HCT116 (cell line): ENCODE data around the gene MTUS2. TPM values are rescaled to one million over a fixed set of nuclear protein-coding genes. Genes with fewer than 3 reads are reported as not detected.

Source experiments
- ATAC-seq: fragments of 200-7000 bp; cut with Tn5 transposase; 2 replicates; pipeline ENCODE4 v1.9.1; 2020; ENCODE audit warnings: mild to moderate bottlenecking, moderate library complexity
- BruUV-seq: library from RNA; stranded (reverse); fragments of 400-500 nt; replicated peaks from 2 replicates; lab custom pipeline; 2021; lab: Mats Ljungman, UMichigan
- CTCF ChIA-PET: fragments of 300-600 bp; sonication (Branson Sonifier 250); formaldehyde crosslinking; loops from one replicate; lab custom pipeline; 2021; ENCODE audit warnings: antibody characterized with exemption; lab: Charles Lee
- POLR2A ChIA-PET: fragments of 300-600, 350-600 bp; sonication (Branson Sonifier 250); formaldehyde crosslinking; loops from one replicate; lab custom pipeline; 2021; ENCODE audit warnings: antibody characterized with exemption; lab: Charles Lee
- RAD21 ChIA-PET, 2 experiments: fragments of 300-600 bp; sonication (Branson Sonifier 250); formaldehyde crosslinking; loops; one replicate each; lab custom pipeline; 2023; ENCODE audit warnings: low total read pairs in 2 of 2; ENCODE audit not compliant: uncharacterized antibody in 2 of 2, unreplicated experiment in 2 of 2, low non-redundant PET in 1 of 2; lab: Charles Lee
- DNase-seq: peaks from one replicate; pipeline ENCODE4 v3.0.0-alpha.2; 2010; ENCODE audit warnings: low read depth, low spot score
- H2AFZ ChIP-seq: fragments of 200-600 bp; shearing (Covaris generic), sonication (generic); 2 replicates; pipeline ENCODE4 v1.6.1; 2017; ENCODE audit warnings: low read depth, mixed run types, mixed read lengths, antibody characterized with exemption, low read length; ENCODE audit not compliant: poor library complexity, severe bottlenecking
- H3K27ac ChIP-seq: 2 replicates; pipeline ENCODE4 v1.5.1; 2012; ENCODE audit warnings: low read depth, low read length
- H3K27me3 ChIP-seq: fragments of 200-600 bp; sonication (generic); 2 replicates; pipeline ENCODE4 v1.6.1; 2016; ENCODE audit warnings: mixed run types, low read length, mixed read lengths; ENCODE audit not compliant: insufficient read depth
- H3K36me3 ChIP-seq, 2 experiments: fragments of 200-500 bp in 1 of 2; fragments of 200-600 bp in 1 of 2; sonication (Bioruptor generic) in 1 of 2; sonication (generic) in 1 of 2; 2 replicates each; pipeline versions ENCODE4 v1.5.1 to v1.6.1; 2014 to 2016; ENCODE audit warnings: low read length in 2 of 2, inconsistent platforms in 1 of 2, mixed read lengths in 1 of 2, mixed run types in 1 of 2; ENCODE audit not compliant: insufficient read depth in 2 of 2, control insufficient read depth in 1 of 2
- H3K4me1 ChIP-seq, 2 experiments: fragments of 200-600 bp in 1 of 2; sonication (generic) in 1 of 2; 2 replicates each; pipeline versions ENCODE4 v1.5.1 to v1.6.1; 2012 to 2017; ENCODE audit warnings: low read length in 2 of 2, inconsistent platforms in 1 of 2, mild to moderate bottlenecking in 1 of 2, mixed read lengths in 1 of 2, mixed run types in 1 of 2, moderate library complexity in 1 of 2; ENCODE audit not compliant: insufficient read depth in 2 of 2, control insufficient read depth in 1 of 2
- H3K4me2 ChIP-seq: fragments of 200-600 bp; sonication (generic); 2 replicates; pipeline ENCODE4 v1.6.1; 2017; ENCODE audit warnings: mixed run types, low read length, mixed read lengths
- H3K4me3 ChIP-seq, 2 experiments: fragments of 200-600 bp in 1 of 2; sonication (generic) in 1 of 2; replicated peaks in 1 of 2; 2 replicates each; pipeline ENCODE4 v1.5.1; 2011 to 2016; ENCODE audit warnings: low read length in 2 of 2, control low read depth in 1 of 2, low read depth in 1 of 2, mild to moderate bottlenecking in 1 of 2, mixed read lengths in 1 of 2, mixed run types in 1 of 2
- H3K79me2 ChIP-seq: fragments of 200-600 bp; sonication (generic); 2 replicates; pipeline ENCODE4 v1.6.1; 2017; ENCODE audit warnings: mild to moderate bottlenecking, mixed run types, low read length, moderate library complexity, mixed read lengths; ENCODE audit not compliant: insufficient read depth
- H3K9ac ChIP-seq: fragments of 200-600 bp; sonication (generic); 2 replicates; pipeline ENCODE4 v1.6.1; 2016; ENCODE audit warnings: low read length, mixed read lengths
- H3K9me2 ChIP-seq: fragments of 200-600 bp; sonication (generic), shearing (Covaris generic); 2 replicates; pipeline ENCODE4 v1.6.1; 2017; ENCODE audit warnings: mixed run types, mild to moderate bottlenecking, moderate library complexity; ENCODE audit not compliant: insufficient read depth
- H3K9me3 ChIP-seq, 2 experiments: fragments of 200-500 bp in 1 of 2; fragments of 200-600 bp in 1 of 2; sonication (Bioruptor generic) in 1 of 2; sonication (generic) in 1 of 2; 2 replicates each; pipeline ENCODE4 v1.6.1; 2014 to 2017; ENCODE audit warnings: low read length in 2 of 2, mixed read lengths in 2 of 2, inconsistent platforms in 1 of 2, low read depth in 1 of 2, mild to moderate bottlenecking in 1 of 2, mixed run types in 1 of 2, moderate library complexity in 1 of 2; ENCODE audit not compliant: control insufficient read depth in 1 of 2, insufficient read depth in 1 of 2
- H4K20me1 ChIP-seq: fragments of 200-600 bp; sonication (generic), shearing (Covaris generic); 2 replicates; pipeline ENCODE4 v1.6.1; 2017; ENCODE audit warnings: mixed run types, mild to moderate bottlenecking, moderate library complexity; ENCODE audit not compliant: insufficient read depth
- ATF3 ChIP-seq: IDR thresholded peaks from 2 replicates; pipeline ENCODE4 v1.6.1; 2012
- CBX3 ChIP-seq: IDR thresholded peaks from 2 replicates; pipeline ENCODE4 v1.6.1; 2012; ENCODE audit warnings: low read depth
- CEBPB ChIP-seq: IDR thresholded peaks from 2 replicates; pipeline ENCODE4 v1.6.1; 2012; ENCODE audit warnings: low read depth
- CTCF ChIP-seq, 3 experiments: fragments of 200-600 bp in 1 of 3; sonication (generic) in 1 of 3; IDR thresholded peaks in 2 of 3; conservative IDR thresholded peaks in 1 of 3; 2 replicates each; pipeline ENCODE4 v1.5.1; 2012 to 2017; ENCODE audit warnings: low read depth in 2 of 3, low read length in 2 of 3, antibody characterized with exemption in 1 of 3, borderline replicate concordance in 1 of 3, control low read depth in 1 of 3, mild to moderate bottlenecking in 1 of 3, mixed read lengths in 1 of 3, mixed run types in 1 of 3, moderate library complexity in 1 of 3; ENCODE audit not compliant: insufficient read depth in 1 of 3
- ELF1 ChIP-seq: IDR thresholded peaks from 2 replicates; pipeline ENCODE4 v1.6.1; 2012; ENCODE audit warnings: low read depth, borderline replicate concordance
- EZH2 ChIP-seq: fragments of 200-600 bp; sonication (generic); IDR thresholded peaks from 2 replicates; pipeline ENCODE4 v1.6.1; 2017; ENCODE audit warnings: antibody characterized with exemption, mixed run types
- FOSL1 ChIP-seq: IDR thresholded peaks from 2 replicates; pipeline ENCODE4 v1.6.1; 2012; ENCODE audit warnings: low read depth
- JUND ChIP-seq: IDR thresholded peaks from 2 replicates; pipeline ENCODE4 v1.6.1; 2012
- POLR2A ChIP-seq: IDR thresholded peaks from 2 replicates; pipeline ENCODE4 v1.7.0; 2011; ENCODE audit warnings: borderline replicate concordance; ENCODE audit not compliant: insufficient read depth, insufficient read length; ENCODE audit errors: extremely low read depth
- POLR2AphosphoS5 ChIP-seq: IDR thresholded peaks from 2 replicates; pipeline ENCODE4 v1.6.1; 2011; ENCODE audit warnings: mild to moderate bottlenecking, low read depth, low read length, moderate library complexity
- REST ChIP-seq: IDR thresholded peaks from 2 replicates; pipeline ENCODE4 v1.6.1; 2012; ENCODE audit warnings: low read depth
- SIN3A ChIP-seq: IDR thresholded peaks from 2 replicates; pipeline ENCODE4 v1.6.1; 2012; ENCODE audit warnings: low read depth
- SP1 ChIP-seq: IDR thresholded peaks from 2 replicates; pipeline ENCODE4 v1.6.1; 2012; ENCODE audit warnings: low read depth
- SRF ChIP-seq: IDR thresholded peaks from 2 replicates; pipeline ENCODE4 v1.6.1; 2012; ENCODE audit warnings: low read depth
- TCF7L2 ChIP-seq: IDR thresholded peaks from 2 replicates; pipeline ENCODE4 v1.7.0; 2011; ENCODE audit warnings: borderline replicate concordance, inconsistent platforms; ENCODE audit not compliant: insufficient read depth, insufficient read length; ENCODE audit errors: extremely low read depth
- YY1 ChIP-seq: IDR thresholded peaks from 2 replicates; pipeline ENCODE4 v1.6.1; 2011; ENCODE audit warnings: low read length, low read depth, moderate library complexity, mild to moderate bottlenecking; ENCODE audit not compliant: insufficient replicate concordance; ENCODE audit errors: extremely low read depth
- ZBTB33 ChIP-seq: IDR thresholded peaks from 2 replicates; pipeline ENCODE4 v1.6.1; 2011; ENCODE audit warnings: mild to moderate bottlenecking, low read length, moderate library complexity; ENCODE audit not compliant: insufficient replicate concordance; ENCODE audit errors: extremely low read depth
- ZFX ChIP-seq: fragments of 450-650 bp; IDR thresholded peaks from 2 replicates; pipeline ENCODE4 v1.6.1; 2017
- ZNF274 ChIP-seq: fragments of 200-500 bp; sonication (Bioruptor generic); IDR thresholded peaks from 2 replicates; pipeline ENCODE4 v1.6.1; 2014; ENCODE audit warnings: mild to moderate bottlenecking, low read depth, low read length, inconsistent platforms
- intact Hi-C: fragments of 100-400 bp; cut with micrococcal nuclease; formaldehyde crosslinking; loops from 2 replicates; pipeline ENCODE4 v1.10.0; 2022
- total RNA-seq: library from RNA; stranded (reverse); gene quantifications from one replicate; pipeline ENCODE4 v1.2.1, GENCODE V29; 2021; ENCODE audit not compliant: unreplicated experiment

The MTUS2 gene
- total RNA-seq, 1 experiment from 2014 or later = 0.02 TPM

GRCh38 chr13:29504691-29505090, 684.6 kb downstream of the MTUS2 start:
- no peaks in the 10 kb centered on the region for H3K27me3 ChIP-seq
- CTCF ChIA-PET = interaction anchor here (3.1 kb wide), 1 partner anchor 203 kb away, joined by 13 read pairs; no protein-coding TSS in a partner anchor
- H3K27ac ChIP-seq = no peak overlapping the region
- H3K4me2 ChIP-seq = no peak overlapping the region
- TF ChIP-seq SRF = no peak
- TF ChIP-seq CBX3 = no peak
- no peak for TF ChIP-seq POLR2A
- TF ChIP-seq SP1 = no peak
- TF ChIP-seq ATF3 = no peak
- no peak for TF ChIP-seq TCF7L2
- no peak for TF ChIP-seq CTCF (IDR thresholded peaks at IDR 0.05 in 2 of 3, conservative IDR thresholded peaks at IDR 0.05 in 1 of 3; ENCODE audit: borderline replicate concordance in 1 of 3, insufficient read depth in 1 of 3, low read depth in 2 of 3, low read length in 2 of 3)
- TF ChIP-seq POLR2AphosphoS5 = no peak
- no peak for TF ChIP-seq ZBTB33
- TF ChIP-seq ELF1 = no peak
- no peak for TF ChIP-seq JUND
- no peak for TF ChIP-seq CEBPB
- no peak for TF ChIP-seq REST
- no peak for TF ChIP-seq YY1
- no peak for TF ChIP-seq SIN3A
- no peak for TF ChIP-seq FOSL1
- no peak for TF ChIP-seq ZNF274
- no peak for TF ChIP-seq ZFX
- no peak for TF ChIP-seq EZH2
- ATAC-seq (no peak), DNase-seq (no peak)
- RAD21 ChIA-PET = no interaction called here
- no peak overlapping the region for H3K9ac ChIP-seq
- no peaks in the 10 kb centered on the region for H3K4me1 ChIP-seq
- POLR2A ChIA-PET = no interaction called here
- no peaks in the 10 kb centered on the region for H4K20me1 ChIP-seq
- no peak overlapping the region for H2AFZ ChIP-seq
- no peaks in the 10 kb centered on the region for H3K9me3 ChIP-seq
- no peaks in the 10 kb centered on the region for H3K79me2 ChIP-seq
- intact Hi-C loops = no loop called here
- no peaks in the 10 kb centered on the region for H3K9me2 ChIP-seq
- no peaks in the 10 kb centered on the region for H3K36me3 ChIP-seq
- BruUV-seq = no TSS peak
- no peak overlapping the region for H3K4me3 ChIP-seq
